ENCODE measurements around the gene TNS1.

DNA sequence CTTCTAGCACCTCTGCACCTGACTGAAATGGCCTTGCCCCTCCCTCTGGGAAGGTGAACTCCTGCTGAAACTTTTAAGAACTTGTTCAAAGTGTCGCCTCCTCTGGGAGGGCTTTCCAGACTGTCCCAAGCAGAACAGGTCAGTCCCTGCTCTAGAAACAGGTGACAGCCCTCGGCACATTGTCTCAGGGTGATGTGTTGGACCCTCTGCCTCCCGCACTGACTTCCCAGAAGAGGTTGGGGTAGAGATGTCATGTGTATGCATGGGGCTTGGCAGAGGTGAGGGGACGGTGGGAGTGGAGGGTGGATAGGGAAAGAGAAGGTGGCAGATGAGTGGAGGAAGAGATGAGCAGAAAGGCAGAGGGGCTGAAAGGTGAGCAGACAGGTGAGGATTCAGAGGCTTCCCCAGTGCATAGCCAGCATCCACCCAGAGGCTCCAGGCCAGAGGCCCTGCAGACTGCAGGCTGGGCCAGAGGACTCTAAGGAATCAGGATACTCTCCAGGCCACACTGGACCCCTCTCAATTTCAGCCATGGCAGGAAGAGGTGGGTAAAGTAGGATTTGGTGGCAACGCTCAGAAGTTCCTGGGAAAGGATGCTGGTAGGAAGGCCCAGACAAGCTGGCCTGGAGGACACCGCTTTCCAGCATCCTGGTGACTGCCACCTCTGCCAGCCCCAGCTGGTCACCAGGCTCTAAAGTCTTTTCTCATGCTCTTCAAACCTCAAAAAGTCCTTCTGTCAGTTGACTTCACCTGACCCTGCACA is 24.8 kb upstream of the TNS1 start:
- TF ChIP-seq CTCF (conservative IDR thresholded peaks at IDR 0.05; ENCODE audit: low read depth, low read length) (no peak), EZH2 (IDR thresholded peaks at IDR 0.05; ENCODE audit: low read length, unreplicated experiment) (no peak), EZH2phosphoT487 (IDR thresholded peaks at IDR 0.05; ENCODE audit: borderline replicate concordance, low read length) (no peak)
